ENCODE results near the gene EML2. TPM values are rescaled to one million over a fixed set of nuclear protein-coding genes. Genes with fewer than 3 reads are reported as not detected.
"Not testable (repeated sequence)": the region's sequence is repeated elsewhere in the genome, so short reads cannot be mapped to it uniquely, and the experiment has no call there.

EML2 gene, protein sequence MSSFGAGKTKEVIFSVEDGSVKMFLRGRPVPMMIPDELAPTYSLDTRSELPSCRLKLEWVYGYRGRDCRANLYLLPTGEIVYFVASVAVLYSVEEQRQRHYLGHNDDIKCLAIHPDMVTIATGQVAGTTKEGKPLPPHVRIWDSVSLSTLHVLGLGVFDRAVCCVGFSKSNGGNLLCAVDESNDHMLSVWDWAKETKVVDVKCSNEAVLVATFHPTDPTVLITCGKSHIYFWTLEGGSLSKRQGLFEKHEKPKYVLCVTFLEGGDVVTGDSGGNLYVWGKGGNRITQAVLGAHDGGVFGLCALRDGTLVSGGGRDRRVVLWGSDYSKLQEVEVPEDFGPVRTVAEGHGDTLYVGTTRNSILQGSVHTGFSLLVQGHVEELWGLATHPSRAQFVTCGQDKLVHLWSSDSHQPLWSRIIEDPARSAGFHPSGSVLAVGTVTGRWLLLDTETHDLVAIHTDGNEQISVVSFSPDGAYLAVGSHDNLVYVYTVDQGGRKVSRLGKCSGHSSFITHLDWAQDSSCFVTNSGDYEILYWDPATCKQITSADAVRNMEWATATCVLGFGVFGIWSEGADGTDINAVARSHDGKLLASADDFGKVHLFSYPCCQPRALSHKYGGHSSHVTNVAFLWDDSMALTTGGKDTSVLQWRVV
- total RNA-seq: 10 to 100 TPM; 40.8 to 64.3 (median 60.0) TPM

DNA sequence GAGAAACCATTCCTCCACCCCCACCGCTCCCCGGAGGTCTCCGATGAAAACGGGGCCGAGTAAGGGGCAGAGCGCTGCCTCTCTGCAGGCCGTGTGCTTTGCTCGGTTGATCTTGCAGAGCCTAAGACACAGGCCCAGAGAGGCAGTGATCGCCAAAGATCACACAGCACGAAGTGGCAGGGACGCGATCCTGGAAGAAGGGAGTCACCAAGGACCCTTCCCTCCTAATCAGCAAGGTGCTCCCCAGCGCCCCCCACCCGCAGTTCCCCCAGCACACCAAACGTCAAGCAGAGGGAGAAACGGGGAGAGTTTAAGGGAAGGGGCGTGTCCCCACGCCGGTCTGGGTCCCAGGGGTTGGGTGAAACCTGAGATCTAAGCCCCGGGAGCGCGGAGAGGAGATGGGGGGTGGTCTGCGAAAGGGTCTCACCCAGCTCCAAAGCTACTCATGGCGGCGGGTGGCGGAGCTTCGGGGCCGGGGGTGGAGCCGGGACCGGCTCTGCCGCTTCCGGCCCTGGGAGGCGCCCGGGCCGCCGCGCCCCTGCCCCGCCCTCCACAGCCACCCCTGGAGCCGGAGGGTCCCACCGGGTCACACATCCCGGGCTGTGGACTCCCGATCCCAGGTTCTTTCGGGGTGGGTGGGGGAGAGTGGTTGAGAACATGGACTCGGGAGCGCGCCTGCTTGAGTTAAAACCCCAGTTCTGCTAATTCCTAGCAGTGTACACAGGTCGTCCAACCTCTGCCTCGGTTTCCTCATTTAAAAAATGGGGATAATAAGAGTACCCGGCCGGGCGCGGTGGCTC lies at the start of gene EML2:
EML2 (minus strand) TSS at position 468 of the 800 bp plus-strand sequence; CDS start at position 447, 21 bp downstream.
- in situ Hi-C loops (cut with MboI; ENCODE audit: low pct_ligation_motif_present in 1 of 4, low pct_unique_long_range_greater_than_20kb in 1 of 4, low sequenced_read_pairs in 3 of 4): no loop called here

GRCh38 chr19:45687599-45687998 lies 48.4 kb upstream of the EML2 start:
- intact Hi-C loops (cut with DNase I; ENCODE audit: low total_unique reads): no loop called here
- in situ Hi-C loops (cut with MboI; ENCODE audit: low pct_ligation_motif_present in 1 of 4, low pct_unique_long_range_greater_than_20kb in 1 of 4, low sequenced_read_pairs in 3 of 4): no loop called here
- Histone ChIP-seq H3K4me1 (peaks cover 0 to 11% (median 8%) of the 10 kb centered on the region in 4 donors), H3K9me3 (no peaks in the 10 kb centered on the region), H3K27me3 (no peaks in the 10 kb centered on the region), H3K4me3 (no peak overlapping the region), H3K36me3 (peaks cover 0 to 32% (median 12%) of the 10 kb centered on the region in 4 donors), H3K27ac (no peak overlapping the region)
- 89% methylated on average over 6 of the region's 9 CpGs; no CpG with 5 or more reads in 1 of the 2 donors for WGBS, 2 donors (ENCODE audit: low coverage in 1 of 2)
- DNase-seq: no peak
- TF ChIP-seq POLR2AphosphoS5 (IDR thresholded peaks at IDR 0.05) (no peak), CTCF (IDR thresholded peaks at IDR 0.05) (no peak), EP300 (IDR thresholded peaks at IDR 0.05; ENCODE audit: low read depth) (no peak), POLR2A (IDR thresholded peaks at IDR 0.05) (no peak)

More for the DNA sequence above, at the start of gene EML2:
- H3K4me1 ChIP-seq: peaks cover 3 to 49% (median 43%) of the 10 kb centered on the region in 4 donors
- peak; percentile 80 for DNase-seq
- H3K27ac ChIP-seq: peak within 1 kb of the TSS; percentile 42 to 87 (median 82)
- no peaks in the 10 kb centered on the region for H3K9me3 ChIP-seq
- TF ChIP-seq CTCF (IDR thresholded peaks at IDR 0.05) (peak in 2 of 5 experiments; percentile 9), POLR2A (IDR thresholded peaks at IDR 0.05) (peak; percentile 41), EP300 (IDR thresholded peaks at IDR 0.05; ENCODE audit: low read depth) (no peak), POLR2AphosphoS5 (IDR thresholded peaks at IDR 0.05) (peak in 1 of 3 donors; percentile 25)
- WGBS, 2 donors (ENCODE audit: low coverage in 1 of 2): 1 to 7% methylated on average over 5 to 52 of the region's 52 CpGs
- intact Hi-C loops (cut with DNase I; ENCODE audit: low total_unique reads): no loop called here
- H3K4me3 ChIP-seq: peak within 1 kb of the TSS; percentile 52 to 75 (median 64)
- H3K27me3 ChIP-seq: peaks cover 9% of the 10 kb centered on the region
- no peaks in the 10 kb centered on the region for H3K36me3 ChIP-seq

GRCh38 chr19:45685045-45685444 lies 45.8 kb upstream of the EML2 start:
- H3K27me3 ChIP-seq; H3K4me3 ChIP-seq; intact Hi-C loops (cut with DNase I; ENCODE audit: low total_unique reads); DNase-seq; H3K9me3 ChIP-seq; H3K27ac ChIP-seq; in situ Hi-C loops (cut with MboI; ENCODE audit: low pct_ligation_motif_present in 1 of 4, low pct_unique_long_range_greater_than_20kb in 1 of 4, low sequenced_read_pairs in 3 of 4): not testable (repeated sequence)
- peaks cover 3 to 13% (median 9%) of the 10 kb centered on the region in 4 donors for H3K4me1 ChIP-seq
- 85 to 89% methylated on average over 7 to 11 of the region's 11 CpGs for WGBS, 2 donors (ENCODE audit: low coverage in 1 of 2)
- peaks cover 0 to 32% (median 12%) of the 10 kb centered on the region in 4 donors for H3K36me3 ChIP-seq

DNA sequence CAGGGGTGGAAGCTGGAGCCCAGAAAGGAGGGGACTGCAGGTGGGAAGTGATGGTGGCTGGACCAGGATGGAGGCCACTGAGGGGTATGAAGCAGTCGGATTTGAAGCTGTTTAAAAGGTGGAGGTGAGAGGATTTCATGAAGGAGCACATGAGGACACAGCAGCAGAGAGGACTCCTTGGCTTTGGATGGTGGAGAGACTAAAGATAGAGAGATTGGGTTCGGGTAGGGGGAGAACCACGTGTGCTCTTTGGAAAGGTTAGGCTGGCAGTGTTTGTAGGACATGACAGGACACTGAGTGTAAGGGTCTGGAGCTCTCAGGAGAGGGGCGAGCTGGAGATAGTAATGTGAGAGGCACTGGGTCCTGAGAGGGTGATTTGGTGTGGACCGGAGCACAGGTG lies 43.7 kb upstream of the EML2 start:
- Histone ChIP-seq H3K9me3 (no peaks in the 10 kb centered on the region), H3K27ac (no peak overlapping the region), H3K27me3 (peaks cover 20% of the 10 kb centered on the region), H3K36me3 (peaks cover 0 to 26% (median 10%) of the 10 kb centered on the region in 4 donors), H3K4me3 (no peak overlapping the region), H3K4me1 (peaks cover 5 to 20% (median 12%) of the 10 kb centered on the region in 4 donors)
- intact Hi-C loops (cut with DNase I; ENCODE audit: low total_unique reads): no loop called here
- DNase-seq: no peak
- TF ChIP-seq EP300 (IDR thresholded peaks at IDR 0.05; ENCODE audit: low read depth): no peak
- no peak for TF ChIP-seq POLR2AphosphoS5 (IDR thresholded peaks at IDR 0.05)
- TF ChIP-seq CTCF (IDR thresholded peaks at IDR 0.05): no peak
- TF ChIP-seq POLR2A (IDR thresholded peaks at IDR 0.05): no peak
- WGBS, 2 donors (ENCODE audit: low coverage in 1 of 2): 80 to 81% methylated on average over 1 to 5 of the region's 5 CpGs
- in situ Hi-C loops (cut with MboI; ENCODE audit: low pct_ligation_motif_present in 1 of 4, low pct_unique_long_range_greater_than_20kb in 1 of 4, low sequenced_read_pairs in 3 of 4): no loop called here

Measured in transverse colon (tissue), 4 donors.